Caco-2 (cell line): ENCODE results near the gene BRD2. TPM values are rescaled to one million over a fixed set of nuclear protein-coding genes. Genes with fewer than 3 reads are reported as not detected.

Experiments
- BruUV-seq: library from RNA; stranded (reverse); fragments of 400-500 nt; replicated peaks from 2 replicates; lab custom pipeline; 2021; lab: Mats Ljungman, UMichigan
- CTCF ChIA-PET: fragments of 300-600 bp; sonication (Branson Sonifier 250); formaldehyde crosslinking; loops from one replicate; lab custom pipeline; 2022; ENCODE audit warnings: antibody characterized with exemption; lab: Charles Lee
- POLR2A ChIA-PET: fragments of 300-600 bp; sonication (Branson Sonifier 250); formaldehyde crosslinking; loops from one replicate; lab custom pipeline; 2022; ENCODE audit warnings: antibody characterized with exemption; lab: Charles Lee
- DNase-seq, 2 experiments: peaks; one replicate each; pipeline versions ENCODE4 v3.0.0 to v3.0.0-alpha.2; 2020 to 2022
- H3K27me3 ChIP-seq: replicated peaks from 2 replicates; pipeline ENCODE4 v1.6.0; 2011; ENCODE audit warnings: low read length; ENCODE audit not compliant: control insufficient read depth, insufficient read depth
- H3K36me3 ChIP-seq: 2 replicates; pipeline ENCODE4 v1.5.1; 2011; ENCODE audit warnings: low read length; ENCODE audit not compliant: control insufficient read depth, insufficient read depth
- H3K4me1 ChIP-seq: fragments of 250-450 bp; sonication (Bioruptor Pico); 2 replicates; pipeline ENCODE4 v1.5.1; 2020; ENCODE audit warnings: mild to moderate bottlenecking
- H3K4me3 ChIP-seq: 2 replicates; pipeline ENCODE4 v1.5.1; 2011; ENCODE audit warnings: low read depth, mild to moderate bottlenecking, control low read depth, low read length
- H3K9me3 ChIP-seq: fragments of 250-450 bp; sonication (Bioruptor Pico); 2 replicates; pipeline ENCODE4 v1.5.1; 2020; ENCODE audit warnings: mild to moderate bottlenecking, moderate library complexity
- H3K27ac Mint-ChIP-seq: one replicate; pipeline ENCODE4 v1.8.0; 2022; ENCODE audit warnings: mixed read lengths; ENCODE audit not compliant: unreplicated experiment
- H3K27me3 Mint-ChIP-seq: one replicate; pipeline ENCODE4 v1.8.0; 2022; ENCODE audit warnings: mixed read lengths; ENCODE audit not compliant: insufficient read depth, unreplicated experiment
- H3K36me3 Mint-ChIP-seq: one replicate; pipeline ENCODE4 v1.8.0; 2022; ENCODE audit warnings: mild to moderate bottlenecking, mixed read lengths; ENCODE audit not compliant: insufficient read depth, unreplicated experiment
- H3K4me1 Mint-ChIP-seq: one replicate; pipeline ENCODE4 v1.8.0; 2022; ENCODE audit warnings: low read depth, mixed read lengths; ENCODE audit not compliant: unreplicated experiment
- H3K4me3 Mint-ChIP-seq: one replicate; pipeline ENCODE4 v1.8.0; 2022; ENCODE audit warnings: mild to moderate bottlenecking, moderate library complexity, mixed read lengths; ENCODE audit not compliant: unreplicated experiment
- H3K9me3 Mint-ChIP-seq: one replicate; pipeline ENCODE4 v1.8.0; 2022; ENCODE audit warnings: mixed read lengths; ENCODE audit not compliant: unreplicated experiment
- CTCF ChIP-seq, 2 experiments: fragments of 200-600 bp in 1 of 2; IDR thresholded peaks; 1 replicate in 1 of 2; 2 replicates in 1 of 2; pipeline versions ENCODE4 v1.5.1 to v1.8.0; 2011 to 2022; ENCODE audit warnings: antibody characterized with exemption in 1 of 2, control low read depth in 1 of 2, inconsistent platforms in 1 of 2, low read depth in 1 of 2, low read length in 1 of 2, mild to moderate bottlenecking in 1 of 2, moderate library complexity in 1 of 2; ENCODE audit not compliant: insufficient read depth in 1 of 2, severe bottlenecking in 1 of 2, unreplicated experiment in 1 of 2
- intact Hi-C: fragments of 100-400 bp; cut with micrococcal nuclease; formaldehyde crosslinking; loops from one replicate; pipeline ENCODE4 v1.10.0; 2022; ENCODE audit not compliant: unreplicated experiment
- total RNA-seq: library from RNA; stranded (reverse); gene quantifications from 2 replicates; pipeline ENCODE4 v1.2.3, GENCODE V29; 2022

BRD2 gene
- total RNA-seq, 1 experiment from 2014 or later = 200 TPM

GRCh38 chr6:33001685-33002084 is 33.3 kb downstream of the BRD2 start:
- peaks cover 22% of the 10 kb centered on the region for H3K27me3 Mint-ChIP-seq
- intact Hi-C loops = no loop called here
- no peak overlapping the region for H3K4me3 Mint-ChIP-seq
- no peak overlapping the region for H3K4me3 ChIP-seq
- H3K27me3 ChIP-seq = no peaks in the 10 kb centered on the region; the same call in 1 of the 2 replicates
- H3K27ac Mint-ChIP-seq = no peak overlapping the region
- H3K36me3 Mint-ChIP-seq = no peaks in the 10 kb centered on the region
- ChIA-PET CTCF (no interaction called here), POLR2A (no interaction called here)
- no peaks in the 10 kb centered on the region for H3K36me3 ChIP-seq
- no peaks in the 10 kb centered on the region for H3K4me1 Mint-ChIP-seq
- TF ChIP-seq CTCF (IDR thresholded peaks at IDR 0.05; ENCODE audit: insufficient read depth in 1 of 2, low read depth in 1 of 2, low read length in 1 of 2, severe bottlenecking in 1 of 2, unreplicated experiment in 1 of 2) = no peak
- BruUV-seq = no TSS peak
- no peaks in the 10 kb centered on the region for H3K9me3 ChIP-seq
- no peak for DNase-seq
- no peaks in the 10 kb centered on the region for H3K9me3 Mint-ChIP-seq
- no peaks in the 10 kb centered on the region for H3K4me1 ChIP-seq

- H3K27ac Mint-ChIP-seq = no peak overlapping the region
- peaks cover 28% of the 10 kb centered on the region for H3K27me3 Mint-ChIP-seq
- Histone ChIP-seq H3K27me3 (no peaks in the 10 kb centered on the region; the same call in 1 of the 2 replicates), H3K4me3 (no peak overlapping the region), H3K9me3 (no peaks in the 10 kb centered on the region), H3K4me1 (no peaks in the 10 kb centered on the region), H3K36me3 (no peaks in the 10 kb centered on the region)
- H3K9me3 Mint-ChIP-seq = no peaks in the 10 kb centered on the region
- DNase-seq = no peak
- CTCF ChIA-PET = no interaction called here
- no peaks in the 10 kb centered on the region for H3K36me3 Mint-ChIP-seq
- intact Hi-C loops = no loop called here
- H3K4me1 Mint-ChIP-seq = no peaks in the 10 kb centered on the region
- POLR2A ChIA-PET = no interaction called here
- no peak for TF ChIP-seq CTCF (IDR thresholded peaks at IDR 0.05; ENCODE audit: insufficient read depth in 1 of 2, low read depth in 1 of 2, low read length in 1 of 2, severe bottlenecking in 1 of 2, unreplicated experiment in 1 of 2)
- BruUV-seq = no TSS peak
- H3K4me3 Mint-ChIP-seq = no peak overlapping the region
Observed at GRCh38 chr6:33004940-33005339, 36.5 kb downstream of the BRD2 start.

GRCh38 chr6:33007831-33008400 is 39.5 kb downstream of the BRD2 start:
- no TSS peak for BruUV-seq
- POLR2A ChIA-PET = no interaction called here
- peaks cover 27% of the 10 kb centered on the region for H3K27me3 Mint-ChIP-seq
- DNase-seq = no peak
- no peaks in the 10 kb centered on the region for H3K36me3 Mint-ChIP-seq
- Histone ChIP-seq H3K4me3 (no peak overlapping the region), H3K27me3 (no peaks in the 10 kb centered on the region), H3K9me3 (no peaks in the 10 kb centered on the region), H3K4me1 (no peaks in the 10 kb centered on the region), H3K36me3 (no peaks in the 10 kb centered on the region)
- intact Hi-C loops = no loop called here
- CTCF ChIA-PET = no interaction called here
- H3K4me3 Mint-ChIP-seq = no peak overlapping the region
- TF ChIP-seq CTCF (IDR thresholded peaks at IDR 0.05; ENCODE audit: insufficient read depth in 1 of 2, low read depth in 1 of 2, low read length in 1 of 2, severe bottlenecking in 1 of 2, unreplicated experiment in 1 of 2) = no peak
- no peaks in the 10 kb centered on the region for H3K9me3 Mint-ChIP-seq
- no peaks in the 10 kb centered on the region for H3K4me1 Mint-ChIP-seq
- no peak overlapping the region for H3K27ac Mint-ChIP-seq
